ENCODE measurements around the gene MED23.

Gene MED23

GRCh38 chr6:131629651-131630050 is 1.6 kb upstream of the MED23 start:
- Histone ChIP-seq H3K27ac (replicated peaks) (no peak overlapping the region), H3K27me3 (ENCODE audit: insufficient read depth, poor library complexity, severe bottlenecking) (no peaks in the 10 kb centered on the region), H3K4me3 (replicated peaks; ENCODE audit: insufficient read depth, low read length) (no peak overlapping the region)
- no peak for DNase-seq (ENCODE audit: low read depth in 1 of 2, low spot score in 1 of 2)
- TF ChIP-seq POLR2AphosphoS5 (IDR thresholded peaks at IDR 0.05; ENCODE audit: low read depth): no peak

GRCh38 chr6:131628726-131629125 is 684 bp upstream of the MED23 start:
- DNase-seq (ENCODE audit: low read depth in 1 of 2, low spot score in 1 of 2): no peak
- Histone ChIP-seq H3K27ac (replicated peaks) (no peak overlapping the region), H3K27me3 (ENCODE audit: insufficient read depth, poor library complexity, severe bottlenecking) (no peaks in the 10 kb centered on the region), H3K4me3 (replicated peaks; ENCODE audit: insufficient read depth, low read length) (no peak overlapping the region; the same call in 1 of the 2 replicates)
- TF ChIP-seq CTCF (IDR thresholded peaks at IDR 0.05; ENCODE audit: insufficient read depth, low read length) (no peak), GABPA (IDR thresholded peaks at IDR 0.05; ENCODE audit: low read depth) (no peak)

GRCh38 chr6:131615275-131615674 is 12.8 kb downstream of the MED23 start:
- no peak overlapping the region for H3K27ac ChIP-seq (replicated peaks)
- DNase-seq (ENCODE audit: low read depth in 1 of 2, low spot score in 1 of 2): no peak
- no peaks in the 10 kb centered on the region for H3K27me3 ChIP-seq (ENCODE audit: insufficient read depth, poor library complexity, severe bottlenecking)
- H3K4me3 ChIP-seq (replicated peaks; ENCODE audit: insufficient read depth, low read length): no peak overlapping the region
- TF ChIP-seq REST (IDR thresholded peaks at IDR 0.05; ENCODE audit: insufficient replicate concordance, low read depth) (no peak), CTCF (IDR thresholded peaks at IDR 0.05; ENCODE audit: insufficient read depth, low read length) (no peak), GABPA (IDR thresholded peaks at IDR 0.05; ENCODE audit: low read depth) (no peak), POLR2AphosphoS5 (IDR thresholded peaks at IDR 0.05; ENCODE audit: low read depth) (no peak), SPI1 (IDR thresholded peaks at IDR 0.05; ENCODE audit: borderline replicate concordance, low read depth) (no peak)

- no peak overlapping the region for H3K4me3 ChIP-seq (replicated peaks; ENCODE audit: insufficient read depth, low read length)
- H3K27me3 ChIP-seq (ENCODE audit: insufficient read depth, poor library complexity, severe bottlenecking): no peaks in the 10 kb centered on the region
- no peak for DNase-seq (ENCODE audit: low read depth in 1 of 2, low spot score in 1 of 2)
- no peak overlapping the region for H3K27ac ChIP-seq (replicated peaks)
- TF ChIP-seq SPI1 (IDR thresholded peaks at IDR 0.05; ENCODE audit: borderline replicate concordance, low read depth): no peak
- TF ChIP-seq POLR2AphosphoS5 (IDR thresholded peaks at IDR 0.05; ENCODE audit: low read depth): no peak
- no peak for TF ChIP-seq GABPA (IDR thresholded peaks at IDR 0.05; ENCODE audit: low read depth)
- TF ChIP-seq CTCF (IDR thresholded peaks at IDR 0.05; ENCODE audit: insufficient read depth, low read length): no peak
- no peak for TF ChIP-seq REST (IDR thresholded peaks at IDR 0.05; ENCODE audit: insufficient replicate concordance, low read depth)
Observed at GRCh38 chr6:131613296-131613925, 14.6 kb downstream of the MED23 start.

Data from HL-60 (cell line).